Ecto neural progenitor cell (in vitro differentiated cells): ENCODE data around the gene LYST.
"Not testable (repeated sequence)": the region's sequence is repeated elsewhere in the genome, so short reads cannot be mapped to it uniquely, and the experiment has no call there.

ENCODE experiments used
- DNase-seq: peaks from one replicate; pipeline ENCODE4 v3.0.0-alpha.2; 2018; ENCODE audit warnings: low spot score

LYST gene

DNA sequence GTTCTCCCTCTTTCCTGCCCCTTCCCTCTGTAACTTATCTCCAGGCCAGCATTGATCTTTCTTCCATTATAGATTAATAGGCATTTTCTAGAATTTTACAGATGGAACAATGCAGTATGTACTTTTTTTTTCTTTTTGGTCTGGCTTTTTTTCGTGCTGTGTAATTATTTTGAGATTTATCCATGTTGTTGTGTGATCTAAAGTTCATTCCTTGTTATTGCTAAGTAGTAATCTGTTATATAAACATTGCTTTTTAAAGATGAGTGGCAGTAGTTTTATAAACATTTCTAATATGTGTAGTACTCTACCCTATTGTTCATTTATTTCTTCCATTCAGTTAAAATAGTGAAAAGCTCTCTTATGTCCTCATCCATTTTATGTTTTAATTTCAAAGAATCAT, 5.9 kb downstream of the LYST start:
- no peak for DNase-seq

DNA sequence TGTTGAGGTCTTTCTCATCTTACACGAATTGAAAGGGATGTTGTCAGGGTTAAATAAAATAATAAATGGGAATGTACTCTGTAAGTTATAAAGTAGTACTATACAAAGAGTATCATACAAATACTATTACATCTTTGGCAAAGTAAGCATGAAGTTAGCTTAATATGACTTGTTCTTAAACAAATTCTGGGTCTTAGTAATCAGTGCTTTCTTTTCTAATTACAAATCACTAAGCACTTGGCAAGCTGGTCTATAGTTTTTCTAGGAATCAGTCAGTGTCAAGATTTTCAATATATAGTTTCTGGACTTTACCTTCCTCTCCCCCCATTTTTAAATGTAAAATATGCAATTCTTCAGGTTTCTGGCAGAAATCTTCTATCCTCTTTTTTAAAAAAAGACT, 6.9 kb downstream of the LYST start:
- no peak for DNase-seq

DNA sequence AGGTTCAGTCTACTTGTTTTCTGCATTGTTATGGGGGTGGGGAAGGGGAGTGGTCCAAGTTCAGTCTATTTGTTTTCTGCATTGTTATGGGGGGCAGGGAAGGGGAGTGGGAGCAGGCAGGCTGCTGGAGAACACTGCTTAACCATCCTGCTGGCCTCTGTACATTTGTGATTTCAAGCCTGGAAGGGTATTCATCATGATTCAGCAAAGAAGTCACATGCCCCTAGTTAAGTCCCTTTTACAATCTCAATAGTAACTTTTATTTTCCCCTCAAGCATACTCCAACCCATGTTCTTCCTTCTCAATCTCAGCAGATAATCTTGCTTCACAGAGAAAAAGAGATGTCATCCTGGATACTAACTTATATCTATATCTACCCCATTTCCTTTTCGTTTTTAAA, 7.9 kb downstream of the LYST start:
- no peak for DNase-seq

DNA sequence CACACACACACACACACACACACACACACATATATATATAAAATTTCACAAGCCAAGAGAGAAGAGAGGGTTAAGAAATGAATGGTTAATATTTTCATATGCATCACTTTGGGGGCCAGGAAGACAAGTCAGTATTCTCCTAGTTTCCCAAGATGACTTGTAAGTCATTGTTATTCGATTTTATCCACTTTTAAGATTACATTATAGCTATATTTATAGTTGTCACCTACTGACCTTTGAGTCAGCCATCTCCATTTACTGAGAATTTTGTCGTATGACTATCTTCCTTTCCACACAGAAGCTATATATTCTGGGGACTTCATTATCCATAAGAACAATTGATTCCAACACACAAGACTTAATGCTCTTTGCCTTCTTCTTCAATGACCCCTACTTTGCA, 8.9 kb downstream of the LYST start:
- no peak for DNase-seq

DNA sequence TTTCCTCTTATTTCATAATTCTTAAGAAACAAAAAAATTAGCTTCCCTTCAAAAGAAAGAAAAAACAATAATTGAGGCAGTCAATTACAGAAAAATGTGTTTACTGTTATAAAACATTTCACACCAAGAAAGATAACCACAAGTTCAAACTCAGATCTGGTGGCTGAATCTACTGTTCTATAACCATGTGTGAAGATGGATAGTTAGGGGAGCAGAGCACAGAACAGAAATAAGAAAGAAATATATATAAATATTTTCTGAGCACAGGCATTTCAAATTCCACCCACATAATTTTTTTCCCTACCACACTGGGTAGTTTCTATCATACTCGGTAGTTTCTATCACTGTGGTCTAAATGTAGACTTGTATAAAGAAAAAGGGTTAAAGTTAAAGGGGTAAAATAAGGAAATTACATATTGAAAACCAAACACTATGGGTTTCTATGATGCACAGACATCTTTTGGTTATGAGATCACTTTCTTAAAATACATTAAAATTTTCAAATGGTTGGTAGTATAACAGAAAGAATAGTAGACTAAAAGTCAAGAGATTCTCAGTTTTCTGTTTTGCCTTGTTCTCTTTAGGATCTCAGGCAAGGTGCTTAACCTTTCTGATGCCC, 10.8 kb downstream of the LYST start:
- DNase-seq = no peak

DNA sequence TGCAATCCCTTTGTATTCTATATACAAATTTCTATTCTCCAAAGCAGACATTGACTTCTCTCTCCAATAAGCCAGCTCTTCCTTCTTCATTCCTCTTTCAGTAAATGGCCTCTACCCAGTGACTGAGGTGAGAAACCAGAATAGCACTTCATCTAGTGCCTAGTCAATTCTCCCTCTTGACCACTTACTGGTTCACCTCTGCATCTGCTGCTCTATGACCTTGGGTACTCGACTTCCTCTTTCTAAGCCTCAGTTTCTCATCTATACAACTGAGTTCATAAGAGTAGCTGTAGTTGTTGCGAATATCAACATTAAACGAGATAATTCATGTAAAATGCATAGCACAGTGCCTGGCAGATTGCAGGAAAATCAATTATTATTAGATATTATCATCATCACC, 12.4 kb downstream of the LYST start:
- DNase-seq = no peak

DNA sequence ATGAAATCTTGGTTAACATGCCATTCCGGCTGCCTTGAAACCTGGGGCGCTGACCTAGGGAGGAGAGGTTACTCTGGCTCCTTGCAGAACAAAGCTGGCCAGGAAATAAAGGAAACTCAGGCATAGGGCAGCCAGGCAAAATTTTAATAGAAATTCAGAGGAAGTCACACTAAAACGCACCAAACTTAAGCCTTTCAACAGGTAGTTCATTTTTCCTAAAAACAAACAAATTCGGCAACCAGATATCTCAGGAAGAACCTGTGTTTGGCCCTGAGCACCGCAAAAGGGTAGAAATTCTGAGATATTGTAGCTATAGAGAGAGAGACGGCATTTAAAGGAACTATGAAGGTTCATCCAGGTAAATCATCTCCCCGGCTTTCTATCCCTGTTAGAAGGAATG, 13.1 kb downstream of the LYST start:
- no peak for DNase-seq

DNA sequence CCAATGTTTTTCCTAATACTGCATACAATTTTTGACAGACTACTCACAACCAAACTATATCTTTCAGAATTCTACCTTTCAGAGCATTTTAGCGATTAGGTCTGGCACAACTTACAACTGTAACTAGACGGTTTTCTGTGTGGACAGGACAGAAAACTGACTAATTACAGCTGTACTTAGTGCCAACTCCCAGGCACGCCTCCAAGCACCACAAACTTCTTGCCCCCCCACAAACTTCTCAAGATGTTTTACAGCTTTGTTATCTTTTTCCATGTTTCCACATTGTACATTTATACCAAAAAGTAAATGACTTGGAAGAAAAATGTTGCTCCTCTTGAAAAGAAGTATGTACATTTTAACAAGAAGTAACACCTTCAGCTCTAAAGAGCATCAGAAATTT, 13.8 kb downstream of the LYST start:
- no peak for DNase-seq

DNA sequence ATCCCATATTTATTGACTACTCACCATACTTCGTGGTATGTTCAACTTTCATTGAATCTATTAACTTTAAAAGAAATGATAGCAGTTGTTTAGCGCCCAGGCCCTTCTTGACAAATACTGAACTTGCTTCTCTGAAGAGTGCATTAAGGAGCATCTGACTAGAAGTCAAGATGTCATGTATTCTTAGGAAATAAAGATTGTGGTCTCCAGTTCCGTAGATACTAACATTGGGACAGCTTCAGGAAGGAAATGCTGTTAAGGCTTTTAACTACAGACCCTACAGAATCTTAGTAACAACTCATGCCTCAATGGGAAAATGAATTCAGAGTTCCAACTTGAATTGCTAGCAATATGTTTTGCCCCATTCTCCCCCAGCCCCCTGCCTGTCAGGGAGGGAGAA, 14.8 kb downstream of the LYST start:
- DNase-seq = no peak

DNA sequence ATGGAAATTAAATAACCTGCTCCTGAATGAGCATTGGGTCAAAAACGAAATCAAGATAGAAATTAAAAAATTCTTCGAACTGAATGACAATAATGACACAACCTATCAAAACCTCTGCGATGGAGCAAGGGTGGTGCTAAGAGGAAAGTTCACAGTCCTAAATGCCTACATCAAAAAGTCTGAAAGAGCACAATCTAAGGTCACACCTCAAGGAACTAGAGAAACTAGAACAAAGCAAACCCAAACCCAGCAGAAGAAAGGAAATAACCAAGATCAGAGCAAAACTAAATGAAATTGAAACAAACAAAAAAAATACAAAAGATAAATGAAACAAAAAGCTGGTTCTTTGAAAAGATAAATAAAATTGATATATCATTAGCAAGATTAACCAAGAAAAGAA, 18.5 kb downstream of the LYST start:
- not testable (repeated sequence) for DNase-seq

DNA sequence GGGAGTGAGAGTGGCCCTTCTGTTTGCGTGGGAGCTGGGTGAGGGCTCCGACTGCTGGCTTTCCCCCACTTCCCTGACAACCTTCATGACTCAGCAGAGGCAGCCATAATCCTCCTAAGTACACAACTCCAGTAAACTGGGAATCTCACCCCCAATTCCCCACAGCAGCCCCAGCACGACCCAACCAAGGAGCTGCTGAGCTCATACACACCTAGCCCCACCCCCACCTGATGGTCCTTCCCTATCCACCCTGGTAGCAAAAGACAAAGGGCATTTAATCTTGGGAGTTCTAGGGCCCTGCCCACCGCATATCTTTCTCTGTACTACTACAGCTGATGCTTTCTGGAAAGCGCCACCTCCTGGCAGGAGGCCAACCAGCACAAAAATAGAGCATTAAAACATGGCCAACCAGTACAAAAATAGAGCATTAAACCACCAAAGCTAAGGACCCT, 21.0 kb downstream of the LYST start:
- DNase-seq = not testable (repeated sequence)

DNA sequence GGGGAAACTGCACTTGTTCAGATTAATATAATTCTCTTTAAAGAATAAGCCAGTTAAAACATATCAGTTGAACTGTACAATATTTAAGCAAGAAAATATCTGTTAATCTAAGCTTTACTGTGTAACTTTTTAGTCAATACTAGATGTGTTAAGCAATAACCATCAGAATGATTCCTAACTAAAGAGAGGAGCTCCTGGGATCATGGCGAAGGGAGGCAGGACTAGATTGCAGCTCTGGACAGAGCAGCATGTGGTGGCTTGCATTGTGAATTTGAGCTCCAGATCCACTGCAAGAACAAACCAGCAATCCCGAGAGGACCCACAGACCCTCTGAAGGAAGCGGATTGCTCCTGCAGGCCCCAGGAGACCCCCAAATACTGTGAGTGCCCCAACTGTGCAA, 21.9 kb downstream of the LYST start:
- DNase-seq = no peak

DNA sequence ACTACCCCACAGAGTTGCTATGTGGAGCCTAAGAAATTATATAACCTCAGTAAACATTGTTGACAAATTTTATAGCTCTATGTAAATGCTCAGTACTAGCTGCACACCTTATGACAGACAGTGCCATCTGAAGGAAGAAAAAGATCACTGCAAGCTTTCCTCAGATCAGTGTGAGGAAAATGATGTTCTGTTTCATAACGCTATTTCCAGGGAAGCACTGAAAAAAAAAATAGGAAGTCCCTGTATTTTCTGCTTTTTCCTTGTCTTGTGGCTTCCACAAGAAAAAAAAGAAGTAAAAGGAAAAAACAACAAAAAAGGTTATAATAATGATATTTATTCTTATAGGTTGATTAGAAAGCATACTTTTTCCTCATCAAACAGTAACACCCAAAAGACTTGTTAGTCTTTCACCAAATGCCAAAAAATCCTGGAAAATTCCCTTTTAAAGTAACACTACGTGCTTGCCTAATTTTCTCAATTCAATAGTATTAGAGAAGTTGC, 23.2 kb downstream of the LYST start:
- no peak for DNase-seq

DNA sequence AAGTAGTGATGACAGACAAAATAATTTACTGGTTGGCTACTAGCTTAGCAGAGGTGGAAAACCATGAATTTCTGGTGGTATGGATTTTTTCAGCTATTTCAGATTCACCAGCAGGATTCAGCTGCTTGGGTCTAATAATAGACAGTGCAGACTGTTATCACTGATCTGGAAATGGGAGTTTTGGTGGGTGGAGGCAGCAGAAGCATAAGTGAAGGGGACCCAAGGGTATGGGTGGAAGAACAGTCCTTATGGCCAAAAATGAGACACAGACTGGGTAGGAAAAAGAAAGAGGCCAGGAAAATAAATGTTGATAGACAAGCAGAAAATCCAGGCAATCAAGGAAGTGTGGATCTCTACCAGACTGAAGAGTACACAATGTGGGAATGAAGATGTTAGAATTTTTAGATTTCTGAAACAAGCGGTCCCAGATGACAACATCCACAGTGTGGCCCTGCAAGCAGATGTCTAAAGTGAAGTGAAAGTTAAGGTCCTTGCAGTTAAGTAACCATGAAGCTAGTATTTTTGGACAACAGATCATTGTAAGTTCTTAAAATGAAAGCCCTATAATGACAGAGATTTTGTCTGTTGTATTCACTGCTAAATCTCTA, 24.7 kb downstream of the LYST start:
- DNase-seq = no peak

DNA sequence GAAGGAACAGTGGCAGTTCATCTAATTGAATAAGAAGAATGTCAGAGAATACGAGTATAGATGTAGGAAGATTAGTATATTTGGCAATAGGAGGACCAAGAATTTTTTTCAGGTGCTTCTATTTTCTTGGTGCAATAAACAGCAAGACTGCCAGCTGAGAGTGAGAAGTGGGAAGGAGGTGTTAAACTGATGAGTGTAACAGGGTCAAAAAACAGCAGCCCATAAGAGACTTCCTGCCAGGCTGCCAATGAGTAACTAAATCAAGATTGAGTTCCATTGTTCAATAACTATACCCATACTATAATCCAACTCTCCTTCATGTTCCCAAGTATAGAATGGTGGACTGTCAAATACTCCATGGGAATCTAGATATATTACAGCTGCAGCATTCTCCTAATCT, 28.7 kb downstream of the LYST start:
- no peak for DNase-seq

DNA sequence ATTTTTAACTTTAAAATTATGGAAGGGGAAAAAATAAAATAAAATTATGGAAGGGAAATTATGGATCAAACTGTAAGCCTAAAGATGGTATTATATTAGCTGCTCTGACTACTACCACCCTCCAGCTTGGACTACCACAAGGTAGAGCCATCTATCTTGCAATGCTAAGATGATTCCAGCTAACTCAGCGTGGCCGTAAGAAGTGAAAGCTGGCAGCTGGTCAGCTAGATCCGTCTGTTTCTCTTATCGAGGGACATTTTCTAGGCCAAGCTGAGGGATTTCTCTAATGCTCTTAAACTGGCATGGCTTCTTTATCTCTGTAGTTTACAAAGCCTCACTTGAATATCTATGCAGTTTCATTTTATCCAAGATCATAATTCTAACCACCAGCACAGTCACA, 31.5 kb downstream of the LYST start:
- no peak for DNase-seq

DNA sequence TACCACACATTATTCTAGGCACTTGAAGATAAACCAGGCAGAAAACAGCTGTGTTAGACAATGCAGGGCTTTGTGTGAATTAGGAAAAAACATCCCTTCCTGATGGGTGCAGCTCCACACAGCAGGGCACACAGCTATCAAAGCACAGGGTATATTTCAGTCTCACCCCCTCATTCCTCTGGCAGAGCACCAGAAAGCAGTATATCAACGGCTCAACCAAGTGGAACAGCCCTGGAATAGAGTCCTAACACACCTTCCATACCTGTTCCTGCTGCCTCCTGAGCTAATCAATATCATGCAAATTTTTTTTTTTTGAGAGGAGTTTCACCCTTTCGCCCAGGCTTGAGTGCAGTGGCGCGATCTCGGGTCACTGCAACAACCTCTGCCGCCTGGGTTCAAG, 32.1 kb downstream of the LYST start:
- no peak for DNase-seq

DNA sequence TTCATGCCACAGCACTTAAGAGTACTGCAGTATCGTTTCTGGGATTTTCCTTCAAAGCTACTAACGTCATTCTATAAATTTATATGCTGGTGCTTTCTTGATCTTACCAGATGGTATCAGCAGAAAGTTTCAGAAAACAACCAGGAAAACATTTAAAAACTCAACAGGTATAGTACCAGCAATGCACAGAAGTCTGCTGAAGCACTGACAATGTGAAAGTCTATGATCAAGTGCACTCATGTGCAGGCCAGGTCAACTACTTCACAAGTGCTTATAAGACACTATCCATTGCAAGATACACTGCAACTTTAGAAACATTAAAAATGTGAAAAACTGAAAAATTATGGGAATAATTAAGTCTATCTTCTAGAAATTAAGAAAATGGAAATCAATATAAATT, 34.7 kb downstream of the LYST start:
- DNase-seq = no peak

DNA sequence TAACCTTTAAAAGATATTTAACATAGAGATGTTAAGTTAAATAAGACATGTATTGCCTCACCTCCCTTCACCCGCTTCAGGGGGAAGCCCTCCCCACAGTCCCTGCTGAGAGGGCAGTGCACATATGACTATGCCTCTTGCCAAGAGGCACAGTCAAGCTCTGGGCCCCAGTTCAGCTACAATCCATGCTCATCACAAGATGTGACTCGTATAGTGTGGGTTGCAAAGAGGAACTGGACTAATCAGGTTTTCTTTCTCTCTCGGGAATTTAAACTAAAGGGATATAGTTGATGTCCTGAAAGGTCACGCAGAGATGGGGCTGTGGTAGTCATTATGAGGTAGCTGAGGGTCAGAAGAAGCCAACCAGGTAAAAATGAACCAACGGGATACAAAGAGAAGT, 35.6 kb downstream of the LYST start:
- DNase-seq = no peak

DNA sequence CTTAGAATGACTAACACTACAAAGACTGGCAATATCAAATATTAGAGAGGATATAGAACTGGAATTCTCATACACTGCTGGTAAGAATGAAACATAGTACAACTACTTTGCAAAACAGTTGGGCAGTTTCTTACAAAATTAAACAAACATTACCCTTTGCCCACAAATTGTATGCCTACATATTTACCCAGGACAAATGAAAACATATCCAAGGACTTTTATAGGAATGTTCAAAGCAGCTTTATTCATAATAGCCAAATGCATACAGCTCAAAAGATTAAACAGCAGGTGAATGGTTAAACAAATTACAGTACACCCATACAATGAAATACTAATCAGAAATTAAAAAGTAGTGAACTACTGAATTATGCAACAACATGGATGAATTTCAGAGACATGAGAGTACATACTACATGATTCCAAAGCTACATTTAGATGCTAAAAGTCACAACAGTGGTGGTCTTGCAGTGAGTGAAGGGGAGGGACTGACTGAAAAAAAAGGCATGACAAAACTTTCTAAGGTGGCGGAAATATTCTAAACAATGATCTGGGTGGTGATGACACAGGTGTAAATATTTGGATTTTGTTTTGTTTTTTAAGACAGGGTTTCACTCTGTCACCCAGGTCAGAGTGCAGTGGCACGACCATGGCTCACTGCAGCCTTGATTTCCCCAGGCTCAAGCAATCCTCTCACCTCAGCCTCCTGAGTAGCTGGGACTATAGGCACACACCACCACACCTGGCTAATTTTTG, 40.4 kb downstream of the LYST start:
- DNase-seq = no peak

DNA sequence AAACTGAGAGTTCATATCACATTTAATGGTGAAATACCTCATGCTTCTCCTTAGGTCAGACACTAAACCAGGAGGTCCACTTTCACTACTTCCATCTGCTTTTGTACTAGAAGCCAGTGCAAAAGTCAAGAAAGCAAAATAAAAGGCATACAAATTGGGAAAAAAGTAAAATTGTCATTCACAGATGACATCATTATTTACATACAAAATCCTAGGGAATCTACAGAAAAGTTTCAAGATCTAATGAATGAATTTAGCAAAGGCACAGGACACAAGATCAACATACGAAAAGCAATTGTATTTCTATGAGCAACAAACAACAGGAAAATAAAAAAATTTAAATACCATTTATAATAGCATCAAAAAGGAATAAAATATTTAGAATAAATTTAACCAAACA, 41.5 kb downstream of the LYST start:
- no peak for DNase-seq

DNA sequence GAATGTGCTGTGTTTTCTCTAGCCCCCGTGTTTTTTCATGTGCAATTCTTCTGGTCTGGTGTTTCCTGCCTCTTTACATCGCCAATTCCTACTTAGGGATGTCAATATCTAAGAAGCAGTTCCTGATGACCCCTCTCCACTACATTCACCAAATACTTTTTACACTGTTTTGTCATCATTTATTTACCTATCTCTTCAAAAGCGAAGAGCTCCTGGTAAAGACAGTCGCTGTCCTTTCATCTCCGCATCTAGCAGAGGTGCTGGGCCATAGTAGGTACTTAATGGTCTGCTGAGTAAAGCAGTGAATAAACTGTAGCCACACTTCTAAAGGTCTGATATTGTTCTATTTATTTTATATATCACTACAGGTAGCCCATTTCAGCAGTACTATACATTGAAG, 43.0 kb downstream of the LYST start:
- no peak for DNase-seq

DNA sequence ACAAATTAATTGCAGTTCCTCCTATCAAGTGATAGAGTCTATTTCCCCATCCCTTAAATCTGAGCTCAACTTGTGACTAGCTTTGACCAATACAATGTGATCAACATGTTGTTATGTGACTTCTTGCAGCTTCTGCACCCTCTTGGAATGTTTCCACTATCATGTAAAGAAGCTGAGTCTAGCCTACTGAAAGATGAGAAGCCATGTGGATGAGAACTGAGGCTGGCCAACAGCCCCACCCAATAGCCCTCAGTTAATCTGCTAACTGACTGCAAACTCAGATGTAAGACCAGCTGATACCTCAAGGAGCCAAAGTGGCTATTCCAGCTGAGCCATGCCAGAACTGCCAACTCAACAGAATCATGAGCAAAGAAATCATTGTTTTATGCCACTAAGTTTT, 44.0 kb downstream of the LYST start:
- DNase-seq = no peak
